ENCODE data around the gene HPD.

DNA sequence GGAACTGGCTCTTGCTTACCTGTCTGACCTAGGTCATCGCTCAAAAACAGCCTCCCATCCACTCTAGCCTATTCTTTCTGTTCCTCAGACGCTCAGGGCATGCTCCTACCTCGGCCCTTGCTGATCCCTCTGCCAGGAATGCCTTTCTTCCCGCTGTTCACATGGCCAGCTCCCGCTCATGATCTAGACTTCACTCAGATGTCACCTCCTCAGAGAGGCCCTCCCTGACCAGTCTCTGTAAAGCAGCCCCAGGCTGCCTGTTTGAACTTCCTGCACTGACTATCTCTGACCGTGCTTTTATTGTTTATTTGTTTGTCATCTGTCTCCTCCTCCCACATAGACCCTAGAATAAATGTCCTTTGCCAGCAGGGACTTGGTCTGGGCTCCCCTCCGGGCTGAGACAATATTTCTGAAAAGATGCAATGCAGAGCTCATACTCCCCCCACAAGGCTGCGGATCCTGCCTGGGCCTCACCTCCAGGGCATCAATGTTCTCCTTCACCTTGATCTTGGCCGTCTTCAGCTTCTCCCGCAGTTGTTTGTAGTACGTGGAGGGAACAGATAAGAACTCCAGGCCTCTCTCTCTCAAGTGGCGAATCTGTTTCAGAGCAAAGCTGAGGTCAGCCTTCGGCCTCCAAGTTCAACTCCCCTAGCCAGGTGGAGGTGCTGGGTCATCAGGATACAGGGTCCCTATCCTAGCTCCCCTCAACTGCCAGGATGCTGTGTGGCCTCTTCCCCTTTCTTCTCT, 15.2 kb downstream of the HPD start:
- TF ChIP-seq, protein P1, sequence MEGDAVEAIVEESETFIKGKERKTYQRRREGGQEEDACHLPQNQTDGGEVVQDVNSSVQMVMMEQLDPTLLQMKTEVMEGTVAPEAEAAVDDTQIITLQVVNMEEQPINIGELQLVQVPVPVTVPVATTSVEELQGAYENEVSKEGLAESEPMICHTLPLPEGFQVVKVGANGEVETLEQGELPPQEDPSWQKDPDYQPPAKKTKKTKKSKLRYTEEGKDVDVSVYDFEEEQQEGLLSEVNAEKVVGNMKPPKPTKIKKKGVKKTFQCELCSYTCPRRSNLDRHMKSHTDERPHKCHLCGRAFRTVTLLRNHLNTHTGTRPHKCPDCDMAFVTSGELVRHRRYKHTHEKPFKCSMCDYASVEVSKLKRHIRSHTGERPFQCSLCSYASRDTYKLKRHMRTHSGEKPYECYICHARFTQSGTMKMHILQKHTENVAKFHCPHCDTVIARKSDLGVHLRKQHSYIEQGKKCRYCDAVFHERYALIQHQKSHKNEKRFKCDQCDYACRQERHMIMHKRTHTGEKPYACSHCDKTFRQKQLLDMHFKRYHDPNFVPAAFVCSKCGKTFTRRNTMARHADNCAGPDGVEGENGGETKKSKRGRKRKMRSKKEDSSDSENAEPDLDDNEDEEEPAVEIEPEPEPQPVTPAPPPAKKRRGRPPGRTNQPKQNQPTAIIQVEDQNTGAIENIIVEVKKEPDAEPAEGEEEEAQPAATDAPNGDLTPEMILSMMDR (conservative IDR thresholded peaks at IDR 0.05; ENCODE audit: low read depth, low read length), result no peak
- TF ChIP-seq RFX5 (IDR thresholded peaks at IDR 0.05; ENCODE audit: low read depth, low read length), result no peak
